Neural progenitor cell (in vitro differentiated cells): ENCODE data around the gene BEND7.

ENCODE experiments used
- CTCF ChIP-seq: fragments of 200-600 bp; sonication (generic); IDR thresholded peaks from 2 replicates; pipeline ENCODE4 v1.5.1; 2017; ENCODE audit warnings: antibody characterized with exemption, mild to moderate bottlenecking
- EZH2 ChIP-seq: fragments of 200-600 bp; sonication (generic); IDR thresholded peaks from 2 replicates; pipeline ENCODE4 v1.6.1; 2017; ENCODE audit warnings: antibody characterized with exemption, mild to moderate bottlenecking, moderate library complexity
- EZH2phosphoT487 ChIP-seq: fragments of 200-600 bp; sonication (generic); IDR thresholded peaks from 2 replicates; pipeline ENCODE4 v1.6.1; 2017; ENCODE audit warnings: antibody characterized with exemption

DNA sequence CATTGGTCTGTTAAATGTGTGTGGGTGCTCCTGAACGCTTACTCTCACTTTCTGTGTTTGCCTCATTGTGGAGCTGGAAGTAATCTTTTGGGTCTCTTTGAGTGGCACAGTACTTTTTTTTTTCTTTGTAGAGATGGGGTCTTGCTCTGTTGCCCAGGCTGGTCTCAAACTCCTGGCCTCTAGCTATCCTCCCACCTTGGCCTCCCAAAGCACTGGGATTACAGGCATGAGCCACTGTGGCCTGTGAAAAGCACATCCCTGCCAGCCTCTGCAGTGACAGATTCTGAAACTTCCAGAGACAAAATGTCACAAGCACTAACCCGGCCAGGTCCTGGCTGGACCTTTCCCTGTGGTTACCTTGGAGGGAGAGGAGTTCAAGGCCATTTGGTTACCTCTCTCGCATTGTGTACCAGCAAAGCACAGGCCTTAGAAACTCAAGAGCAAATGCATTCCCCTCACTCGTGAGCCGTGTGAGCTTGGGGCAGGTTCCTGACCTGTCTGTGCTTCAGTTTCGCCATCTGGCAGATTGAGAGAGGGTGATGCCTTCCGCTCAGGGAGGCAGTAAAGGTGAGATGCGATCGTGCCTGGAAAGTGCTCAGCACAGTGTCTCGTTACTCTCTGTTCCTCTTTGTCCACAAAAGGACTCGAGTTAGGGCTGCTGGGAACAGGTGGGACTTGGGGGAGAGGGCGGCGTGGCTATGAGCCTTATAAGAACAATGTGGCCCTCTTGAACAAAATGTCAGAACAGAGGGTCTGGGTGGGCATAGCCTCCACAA lies 108.1 kb downstream of the BEND7 start:
- TF ChIP-seq CTCF, result no peak
- TF ChIP-seq EZH2, result no peak
- TF ChIP-seq EZH2phosphoT487, result no peak
